HEK293T (cell line): Measurements from ENCODE around the gene TMEM181.

Experiments used
- ARNT ChIP-seq: fragments of 450-650 bp; IDR thresholded peaks from 2 replicates; pipeline ENCODE4 v1.6.1; 2017; ENCODE audit warnings: mild to moderate bottlenecking
- BHLHE40 ChIP-seq: fragments of 450-650 bp; IDR thresholded peaks from 2 replicates; pipeline ENCODE4 v1.6.1; 2016; ENCODE audit warnings: mild to moderate bottlenecking, moderate library complexity, borderline replicate concordance
- CTBP1 ChIP-seq: fragments of 450-650 bp; IDR thresholded peaks from 2 replicates; pipeline ENCODE4 v1.6.1; 2016; ENCODE audit warnings: borderline replicate concordance
- FOXA1 ChIP-seq: fragments of 450-650 bp; IDR thresholded peaks from 2 replicates; pipeline ENCODE4 v1.6.1; 2016; ENCODE audit warnings: mild to moderate bottlenecking
- FOXK2 ChIP-seq: fragments of 450-650 bp; IDR thresholded peaks from 2 replicates; pipeline ENCODE4 v1.6.1; 2016; ENCODE audit warnings: mild to moderate bottlenecking
- FOXM1 ChIP-seq: fragments of 450-650 bp; IDR thresholded peaks from 2 replicates; pipeline ENCODE4 v1.6.1; 2017; ENCODE audit warnings: mild to moderate bottlenecking, borderline replicate concordance
- HDGF ChIP-seq: fragments of 450-650 bp; IDR thresholded peaks from 2 replicates; pipeline ENCODE4 v1.6.1; 2017; ENCODE audit warnings: antibody characterized with exemption, borderline replicate concordance
- L3MBTL2 ChIP-seq: fragments of 450-650 bp; conservative IDR thresholded peaks from 2 replicates; pipeline ENCODE4 v1.6.1; 2016; ENCODE audit warnings: mild to moderate bottlenecking
- LEF1 ChIP-seq: fragments of 450-650 bp; IDR thresholded peaks from 2 replicates; pipeline ENCODE4 v1.6.1; 2017; ENCODE audit warnings: mild to moderate bottlenecking, borderline replicate concordance
- NFRKB ChIP-seq: fragments of 450-650 bp; IDR thresholded peaks from 2 replicates; pipeline ENCODE4 v1.6.1; 2016; ENCODE audit warnings: mild to moderate bottlenecking, moderate library complexity
- SP1 ChIP-seq: fragments of 450-650 bp; IDR thresholded peaks from 2 replicates; pipeline ENCODE4 v1.6.1; 2017
- SUZ12 ChIP-seq: fragments of 450-650 bp; IDR thresholded peaks from 2 replicates; pipeline ENCODE4 v1.6.1; 2016; ENCODE audit warnings: mild to moderate bottlenecking
- ZNF384 ChIP-seq: fragments of 450-650 bp; IDR thresholded peaks from 2 replicates; pipeline ENCODE4 v1.6.1; 2016
- TF ChIP-seq, protein P1 (sequence below): fragments of 450-650 bp; IDR thresholded peaks from 2 replicates; pipeline ENCODE4 v1.6.1; 2016

DNA sequence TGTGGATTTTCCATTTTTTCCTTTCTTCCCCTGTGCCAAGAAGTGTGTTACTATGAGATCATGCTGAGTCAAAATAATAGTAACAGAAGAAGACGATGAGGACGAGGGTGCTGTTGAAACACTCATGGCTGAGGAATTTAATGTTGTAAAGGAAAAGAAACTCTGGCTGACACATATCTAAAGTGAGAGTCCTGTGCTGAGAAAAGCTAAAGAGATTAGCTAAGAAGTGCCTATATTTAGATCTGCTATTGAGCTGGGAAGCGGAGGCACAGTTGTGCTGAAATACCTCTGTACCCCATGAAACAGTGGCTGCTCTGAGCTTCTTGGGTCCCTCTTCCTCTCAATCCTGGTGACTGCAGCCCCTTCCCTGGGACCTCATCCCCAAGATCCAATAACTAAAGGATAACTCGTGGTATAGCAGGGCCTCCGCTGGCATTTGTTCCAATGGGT lies 88.8 kb downstream of the TMEM181 start:
- TF ChIP-seq SUZ12, result no peak
- TF ChIP-seq LEF1, result no peak
- TF ChIP-seq NFRKB, result no peak
- TF ChIP-seq FOXK2, result no peak
- no peak for TF ChIP-seq FOXM1
- no peak for TF ChIP-seq L3MBTL2
- TF ChIP-seq, protein P1, sequence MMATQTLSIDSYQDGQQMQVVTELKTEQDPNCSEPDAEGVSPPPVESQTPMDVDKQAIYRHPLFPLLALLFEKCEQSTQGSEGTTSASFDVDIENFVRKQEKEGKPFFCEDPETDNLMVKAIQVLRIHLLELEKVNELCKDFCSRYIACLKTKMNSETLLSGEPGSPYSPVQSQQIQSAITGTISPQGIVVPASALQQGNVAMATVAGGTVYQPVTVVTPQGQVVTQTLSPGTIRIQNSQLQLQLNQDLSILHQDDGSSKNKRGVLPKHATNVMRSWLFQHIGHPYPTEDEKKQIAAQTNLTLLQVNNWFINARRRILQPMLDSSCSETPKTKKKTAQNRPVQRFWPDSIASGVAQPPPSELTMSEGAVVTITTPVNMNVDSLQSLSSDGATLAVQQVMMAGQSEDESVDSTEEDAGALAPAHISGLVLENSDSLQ, result no peak
- no peak for TF ChIP-seq SP1
- TF ChIP-seq BHLHE40, result no peak
- TF ChIP-seq ZNF384, result no peak
- no peak for TF ChIP-seq CTBP1
- no peak for TF ChIP-seq FOXA1
- no peak for TF ChIP-seq ARNT
- TF ChIP-seq HDGF, result no peak
